Stromal cell of bone marrow (primary cell): ENCODE measurements around the gene FAM50B.

Source experiments
- DNase-seq: peaks from one replicate; pipeline ENCODE4 v3.0.0-alpha.2; 2012; ENCODE audit warnings: low read depth

The FAM50B gene

GRCh38 chr6:3872370-3872854 is 23.2 kb downstream of the FAM50B start:
- no peak for DNase-seq

DNA sequence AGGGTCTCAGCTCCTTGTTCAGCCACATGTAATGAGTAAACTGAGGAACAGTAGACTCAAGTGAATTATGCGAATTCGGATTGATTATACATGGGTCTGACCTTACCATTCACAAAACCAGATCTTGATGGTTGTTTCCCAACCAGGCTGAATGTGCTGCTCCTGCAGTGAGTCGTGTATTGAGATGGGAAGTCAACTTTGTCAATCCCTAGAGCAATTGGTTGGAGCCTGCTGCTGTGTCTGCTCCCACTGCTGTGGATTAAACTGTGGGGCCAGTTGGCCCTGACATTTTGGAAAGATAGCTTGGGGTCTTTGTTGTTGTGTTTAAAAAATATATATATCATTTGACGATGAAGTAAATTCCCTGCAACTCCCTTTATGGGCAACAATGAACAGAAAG is 23.9 kb downstream of the FAM50B start:
- DNase-seq = no peak

DNA sequence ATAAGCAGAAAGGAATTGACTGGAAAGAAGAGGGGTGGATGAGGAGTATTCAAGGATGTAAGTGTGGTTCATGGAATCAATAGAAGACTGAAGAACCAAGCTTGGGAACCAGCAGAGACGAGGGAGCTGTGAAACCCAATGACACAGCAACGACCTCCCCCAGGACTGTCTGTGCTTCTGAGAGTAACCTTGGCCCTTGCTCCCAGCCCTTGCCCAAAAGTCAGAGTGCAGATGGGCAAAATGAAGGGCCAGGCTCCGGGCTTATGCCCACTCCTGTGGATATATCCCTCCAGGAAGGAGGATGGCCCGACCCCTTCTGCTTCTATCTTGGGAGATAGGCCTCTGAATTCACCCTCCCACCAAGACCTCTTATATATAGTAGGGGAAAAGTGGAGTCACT is 24.9 kb downstream of the FAM50B start:
- no peak for DNase-seq

- no peak for DNase-seq
Observed at GRCh38 chr6:3875486-3875885, 26.3 kb downstream of the FAM50B start.

- no peak for DNase-seq
Observed at GRCh38 chr6:3876101-3876500, 26.9 kb downstream of the FAM50B start.

DNA sequence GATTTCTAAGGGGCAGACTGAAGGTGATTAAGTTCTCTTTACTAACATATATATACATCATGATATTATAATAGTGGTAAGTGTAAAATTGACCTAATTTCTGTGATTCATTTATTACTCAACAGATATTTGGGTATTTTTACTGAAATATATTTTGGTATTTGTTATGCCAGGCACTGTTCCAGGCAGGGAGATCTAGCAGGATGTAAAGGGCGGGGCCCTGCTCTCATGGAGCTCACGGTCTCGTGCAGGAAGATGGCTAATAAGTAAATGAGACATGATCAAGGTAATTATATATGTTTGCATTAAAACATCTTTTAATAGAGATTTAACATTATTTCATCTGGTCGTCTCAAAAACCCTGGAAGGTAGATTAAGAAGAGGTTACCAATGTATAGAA is 27.7 kb downstream of the FAM50B start:
- no peak for DNase-seq

DNA sequence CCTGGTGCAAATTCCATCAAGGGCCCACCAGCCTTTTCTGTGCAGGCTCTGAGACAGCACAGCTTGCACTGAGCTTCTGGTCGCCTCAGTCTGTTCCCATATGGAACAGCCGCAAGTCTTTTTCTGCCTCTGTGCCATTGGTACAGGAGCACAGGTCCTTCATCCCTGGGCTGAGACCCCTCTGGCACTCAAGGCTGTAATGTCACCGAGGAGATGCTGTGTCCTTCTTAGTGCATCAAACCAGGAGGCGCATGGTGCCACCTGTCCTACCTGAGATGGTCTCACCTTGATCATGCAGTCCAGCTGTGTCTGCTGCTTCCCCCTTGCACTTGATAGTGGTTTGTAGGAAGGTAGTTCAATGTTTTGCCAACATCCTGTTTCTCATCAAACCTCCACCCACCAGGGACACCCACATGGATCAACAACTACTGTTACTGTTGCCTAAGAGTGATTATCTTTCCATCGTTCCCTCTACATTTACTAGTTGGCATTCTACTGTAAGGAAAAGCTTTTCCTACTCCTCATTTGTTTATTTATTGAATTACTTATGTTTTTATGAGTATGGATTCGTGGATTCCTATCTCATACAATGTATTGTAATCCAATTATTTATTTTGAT is 29.0 kb downstream of the FAM50B start:
- DNase-seq = no peak

GRCh38 chr6:3879194-3879952 is 30.2 kb downstream of the FAM50B start:
- DNase-seq = no peak

DNA sequence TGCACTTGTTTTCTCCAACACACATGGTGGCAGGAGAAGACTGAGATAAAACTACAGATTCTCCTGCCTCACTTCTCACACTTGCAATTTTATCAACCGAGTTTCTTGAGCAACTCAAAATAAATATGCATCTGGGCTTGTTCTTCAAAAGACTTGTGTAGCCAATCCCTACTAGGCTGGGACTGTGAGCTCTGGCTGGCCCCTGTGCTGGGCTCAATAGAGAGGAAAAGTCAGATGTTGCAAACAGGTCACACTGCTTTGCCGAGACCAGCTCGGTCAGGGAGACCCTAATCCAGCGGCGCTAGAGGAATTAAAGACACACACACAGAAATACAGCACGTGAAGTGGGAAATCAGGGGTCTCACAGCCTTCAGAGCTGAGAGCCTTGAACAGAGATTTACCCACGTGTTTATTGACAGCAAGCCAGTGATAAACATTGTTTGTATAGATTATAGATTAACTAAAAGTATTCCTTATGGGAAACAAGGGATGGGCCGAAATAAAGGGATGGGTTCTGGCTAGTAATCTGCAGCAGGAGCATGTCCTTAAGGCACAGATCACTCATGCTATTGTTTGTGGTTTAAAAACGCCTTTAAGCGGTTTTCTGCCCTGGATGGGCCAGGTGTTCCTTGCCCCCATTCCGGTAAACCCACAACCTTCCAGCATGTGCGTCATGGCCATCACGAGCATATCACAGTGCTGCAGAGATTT is 32.7 kb downstream of the FAM50B start:
- no peak for DNase-seq

DNA sequence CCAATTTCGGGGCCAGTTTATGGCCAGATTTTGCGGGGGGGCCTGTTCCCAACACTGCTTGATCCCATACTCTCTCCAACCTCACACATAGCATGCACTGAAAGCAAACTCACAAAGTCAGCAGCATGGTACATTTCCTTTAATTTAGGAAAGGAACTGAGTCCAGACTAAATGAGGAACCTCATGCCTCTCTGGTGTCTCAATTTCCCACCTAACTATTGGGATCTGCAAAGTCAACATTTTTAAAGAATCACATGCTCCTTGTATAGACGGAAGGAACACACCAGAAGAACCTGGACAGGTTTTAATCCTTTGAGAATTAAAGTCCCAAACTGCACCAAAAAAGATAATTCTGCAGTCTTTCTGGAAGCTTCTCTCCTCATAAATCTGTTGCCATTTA is 33.3 kb downstream of the FAM50B start:
- DNase-seq = no peak

DNA sequence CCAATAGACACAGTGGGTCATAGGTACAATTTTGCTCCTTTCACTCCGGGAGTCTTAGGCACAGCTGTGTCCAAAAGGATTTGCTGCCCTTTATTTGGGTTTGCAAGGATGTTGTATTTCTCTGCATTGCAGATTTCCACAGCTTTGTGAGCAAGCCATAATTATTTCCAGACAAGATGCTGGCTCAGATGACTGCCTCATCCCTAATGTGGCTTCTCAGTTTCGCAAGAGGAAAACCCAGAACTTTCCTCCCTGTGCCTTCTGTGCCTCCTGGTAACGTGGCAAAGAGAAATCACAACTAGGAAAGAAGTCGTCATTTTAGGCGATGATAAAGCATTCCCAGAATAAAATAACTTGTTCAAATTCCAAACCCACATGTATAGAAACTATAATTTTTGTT is 33.7 kb downstream of the FAM50B start:
- peak; percentile 97 for DNase-seq

- peak; percentile 45 for DNase-seq
Observed at GRCh38 chr6:3884007-3884745, 35.0 kb downstream of the FAM50B start.

- no peak for DNase-seq
Observed at GRCh38 chr6:3885262-3886036, 36.3 kb downstream of the FAM50B start.

DNA sequence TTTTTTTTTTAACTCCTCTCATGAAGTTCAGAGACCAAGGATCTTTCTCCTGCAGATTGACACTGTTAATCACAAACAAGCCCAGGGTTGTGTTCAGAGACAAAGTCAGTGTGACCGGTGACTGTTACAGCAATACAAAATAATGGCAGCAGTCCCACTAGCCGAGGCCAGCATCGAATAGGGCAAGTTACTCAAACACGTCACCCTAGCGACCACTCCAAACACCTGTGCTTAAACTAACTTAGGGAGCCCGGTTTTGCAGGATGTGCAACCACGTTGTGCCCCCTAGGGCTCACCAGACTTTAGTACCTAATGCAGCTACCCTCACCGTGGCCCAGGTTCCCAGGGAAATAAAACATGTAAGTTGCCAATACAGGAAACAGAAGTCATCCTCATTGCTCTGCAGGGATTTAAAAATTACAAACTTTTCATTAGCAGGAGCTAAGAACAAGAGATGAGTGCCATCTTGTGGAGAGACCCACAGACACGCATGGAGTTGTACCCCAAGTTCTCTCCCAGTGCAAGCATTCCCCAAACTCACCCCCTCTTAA is 38.1 kb downstream of the FAM50B start:
- DNase-seq = peak; percentile 29

- no peak for DNase-seq
Observed at GRCh38 chr6:3888153-3888957, 39.2 kb downstream of the FAM50B start.

DNA sequence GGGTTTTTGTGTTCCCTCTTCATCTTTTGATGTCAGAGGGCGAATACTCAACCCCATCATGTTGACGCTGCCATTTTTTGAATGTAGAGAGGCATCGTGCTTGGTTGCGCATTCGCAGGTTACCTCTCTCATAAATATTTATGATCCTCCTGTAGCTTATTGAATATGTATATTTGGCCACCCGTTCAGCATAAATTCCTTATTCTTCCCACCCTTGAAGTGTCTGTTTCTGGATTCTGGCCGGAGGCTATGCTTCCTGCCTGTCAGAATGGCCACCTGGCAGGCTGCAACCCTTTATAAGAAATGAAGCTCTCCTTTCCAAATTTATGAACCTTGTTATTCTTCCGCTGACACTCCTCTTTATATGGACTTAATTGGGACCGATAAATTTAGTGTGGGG is 40.9 kb downstream of the FAM50B start:
- DNase-seq = no peak

- no peak for DNase-seq
Observed at GRCh38 chr6:3891883-3892282, 42.7 kb downstream of the FAM50B start.

- DNase-seq = no peak
Observed at GRCh38 chr6:3892603-3893002, 43.4 kb downstream of the FAM50B start.

GRCh38 chr6:3893487-3893886 is 44.3 kb downstream of the FAM50B start:
- no peak for DNase-seq

DNA sequence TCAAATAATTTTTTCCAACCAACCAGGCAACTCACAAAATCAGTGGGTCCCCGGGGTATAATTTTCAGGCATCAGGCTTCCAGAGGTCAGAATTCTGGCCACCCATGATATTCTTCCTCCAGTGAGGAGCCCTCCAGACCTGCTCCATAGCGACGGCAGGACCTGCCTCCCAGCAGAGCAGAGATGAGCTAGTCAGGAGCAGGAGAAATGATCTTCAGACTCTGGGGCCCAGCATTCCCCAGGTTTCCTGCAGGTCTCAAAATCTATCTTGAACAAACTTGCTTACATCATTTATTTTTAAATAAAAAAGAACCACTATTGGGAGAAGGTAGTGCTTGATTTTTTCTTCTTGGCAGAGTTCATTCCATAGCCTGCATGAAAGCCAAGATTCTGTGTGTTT is 44.7 kb downstream of the FAM50B start:
- no peak for DNase-seq
